Central memory CD8-positive, alpha-beta T cell (primary cell): Measurements from ENCODE around the gene ZNF446.
A peak's percentile ranks its signal among the peaks of the same experiment; 100 is the strongest.
"Not testable (repeated sequence)": the region's sequence is repeated elsewhere in the genome, so short reads cannot be mapped to it uniquely, and the experiment has no call there.

Experiments used
- ATAC-seq: fragments of 150-1000 bp; cut with Tn5 transposase; replicated peaks from 2 replicates; pipeline ENCODE4 v1.10.0; 2022; ENCODE audit warnings: mild to moderate bottlenecking, moderate FRiP score, moderate number of reproducible peaks; ENCODE audit not compliant: poor library complexity, severe bottlenecking; ENCODE audit errors: extremely low read depth
- DNase-seq, 2 donors: peaks; one replicate each; pipeline ENCODE4 v3.0.0; 2021; ENCODE audit warnings: low spot score in 2 of 2
- H3K27ac Mint-ChIP-seq: one replicate; pipeline ENCODE4 v1.8.0; 2022; ENCODE audit warnings: low read depth, mild to moderate bottlenecking, moderate library complexity, mixed read lengths
- H3K27me3 Mint-ChIP-seq: one replicate; pipeline ENCODE4 v1.8.0; 2022; ENCODE audit warnings: mixed read lengths
- H3K36me3 Mint-ChIP-seq: one replicate; pipeline ENCODE4 v1.8.0; 2022; ENCODE audit warnings: mild to moderate bottlenecking, moderate library complexity, mixed read lengths; ENCODE audit not compliant: insufficient read depth
- H3K4me1 Mint-ChIP-seq: one replicate; pipeline ENCODE4 v1.8.0; 2022; ENCODE audit warnings: mixed read lengths
- H3K4me3 Mint-ChIP-seq: one replicate; pipeline ENCODE4 v1.8.0; 2022; ENCODE audit warnings: mild to moderate bottlenecking, moderate library complexity, mixed read lengths
- H3K9me3 Mint-ChIP-seq: one replicate; pipeline ENCODE4 v1.8.0; 2022; ENCODE audit warnings: mixed read lengths

ZNF446 gene

GRCh38 chr19:58453743-58454142, 22.4 kb upstream of the ZNF446 start:
- Mint-ChIP-seq H3K9me3 (no peaks in the 10 kb centered on the region), H3K4me3 (peak overlapping the region; percentile 40), H3K4me1 (peaks cover 33% of the 10 kb centered on the region), H3K36me3 (peaks cover 9% of the 10 kb centered on the region), H3K27ac (no peak overlapping the region), H3K27me3 (peaks cover 11% of the 10 kb centered on the region)
- DNase-seq, result no peak
- ATAC-seq, result no peak

GRCh38 chr19:58455306-58455705, 20.8 kb upstream of the ZNF446 start:
- ATAC-seq (no peak), DNase-seq (no peak)
- H3K36me3 Mint-ChIP-seq, result peaks cover 9% of the 10 kb centered on the region
- no peaks in the 10 kb centered on the region for H3K9me3 Mint-ChIP-seq
- H3K27ac Mint-ChIP-seq, result no peak overlapping the region
- H3K4me3 Mint-ChIP-seq, result no peak overlapping the region
- no peaks in the 10 kb centered on the region for H3K27me3 Mint-ChIP-seq
- peaks cover 32% of the 10 kb centered on the region for H3K4me1 Mint-ChIP-seq

GRCh38 chr19:58456111-58456510, 20.0 kb upstream of the ZNF446 start:
- ATAC-seq (no peak), DNase-seq (no peak)
- Mint-ChIP-seq H3K4me3 (no peak overlapping the region), H3K36me3 (peaks cover 7% of the 10 kb centered on the region), H3K4me1 (peaks cover 24% of the 10 kb centered on the region), H3K27me3 (no peaks in the 10 kb centered on the region), H3K9me3 (no peaks in the 10 kb centered on the region), H3K27ac (no peak overlapping the region)

GRCh38 chr19:58460039-58460438, 16.1 kb upstream of the ZNF446 start:
- no peaks in the 10 kb centered on the region for H3K27me3 Mint-ChIP-seq
- no peak for ATAC-seq
- no peak overlapping the region for H3K4me3 Mint-ChIP-seq
- no peak overlapping the region for H3K27ac Mint-ChIP-seq
- H3K4me1 Mint-ChIP-seq, result no peaks in the 10 kb centered on the region
- no peak for DNase-seq
- H3K36me3 Mint-ChIP-seq, result peaks cover 3% of the 10 kb centered on the region
- no peaks in the 10 kb centered on the region for H3K9me3 Mint-ChIP-seq

- ATAC-seq, result peak; percentile 3
- Mint-ChIP-seq H3K36me3 (peaks cover 5% of the 10 kb centered on the region), H3K9me3 (no peaks in the 10 kb centered on the region), H3K27me3 (no peaks in the 10 kb centered on the region), H3K4me1 (peaks cover 20% of the 10 kb centered on the region), H3K4me3 (peak overlapping the region; percentile 85), H3K27ac (peak overlapping the region; percentile 85)
- DNase-seq, result no peak
Measured at GRCh38 chr19:58466089-58466759, 9.9 kb upstream of the ZNF446 start.

- peak; percentile 95 to 96 for DNase-seq
- peaks cover 9% of the 10 kb centered on the region for H3K36me3 Mint-ChIP-seq
- H3K27ac Mint-ChIP-seq, result peak within 1 kb of the TSS; percentile 85
- H3K4me3 Mint-ChIP-seq, result peak within 1 kb of the TSS; percentile 85
- H3K9me3 Mint-ChIP-seq, result no peaks in the 10 kb centered on the region
- no peaks in the 10 kb centered on the region for H3K27me3 Mint-ChIP-seq
- peaks cover 20% of the 10 kb centered on the region for H3K4me1 Mint-ChIP-seq
- peak; percentile 96 for ATAC-seq
Measured at GRCh38 chr19:58466760-58467589, 9.2 kb upstream of the ZNF446 start, which contains the start of gene ZNF324. TSS of gene ZNF324 (plus strand) at chr19:58467080. CDS start at chr19:58469186, 2,106 bp downstream.

- peaks cover 20% of the 10 kb centered on the region for H3K4me1 Mint-ChIP-seq
- no peak for DNase-seq
- no peak for ATAC-seq
- H3K36me3 Mint-ChIP-seq, result peaks cover 13% of the 10 kb centered on the region
- peak overlapping the region; percentile 85 for H3K27ac Mint-ChIP-seq
- no peaks in the 10 kb centered on the region for H3K9me3 Mint-ChIP-seq
- H3K4me3 Mint-ChIP-seq, result peak overlapping the region; percentile 85
- no peaks in the 10 kb centered on the region for H3K27me3 Mint-ChIP-seq
Measured at GRCh38 chr19:58468216-58468839, 7.8 kb upstream of the ZNF446 start.

- no peaks in the 10 kb centered on the region for H3K27me3 Mint-ChIP-seq
- DNase-seq, result no peak
- peak overlapping the region; percentile 23 for H3K4me3 Mint-ChIP-seq
- no peak overlapping the region for H3K27ac Mint-ChIP-seq
- peaks cover 20% of the 10 kb centered on the region for H3K4me1 Mint-ChIP-seq
- no peaks in the 10 kb centered on the region for H3K9me3 Mint-ChIP-seq
- ATAC-seq, result no peak
- H3K36me3 Mint-ChIP-seq, result peaks cover 13% of the 10 kb centered on the region
Measured at GRCh38 chr19:58469241-58470013, 6.7 kb upstream of the ZNF446 start.

GRCh38 chr19:58470837-58471543, 5.2 kb upstream of the ZNF446 start:
- H3K27ac Mint-ChIP-seq, DNase-seq, H3K27me3 Mint-ChIP-seq, ATAC-seq, H3K9me3 Mint-ChIP-seq, H3K4me3 Mint-ChIP-seq: not testable (repeated sequence)
- peaks cover 20% of the 10 kb centered on the region for H3K4me1 Mint-ChIP-seq
- H3K36me3 Mint-ChIP-seq, result peaks cover 20% of the 10 kb centered on the region

GRCh38 chr19:58471736-58472135, 4.4 kb upstream of the ZNF446 start:
- H3K27ac Mint-ChIP-seq, result no peak overlapping the region
- H3K27me3 Mint-ChIP-seq, result no peaks in the 10 kb centered on the region
- ATAC-seq, result no peak
- H3K4me3 Mint-ChIP-seq, result no peak overlapping the region
- H3K4me1 Mint-ChIP-seq, result peaks cover 20% of the 10 kb centered on the region
- peaks cover 20% of the 10 kb centered on the region for H3K36me3 Mint-ChIP-seq
- DNase-seq, result no peak
- no peaks in the 10 kb centered on the region for H3K9me3 Mint-ChIP-seq

GRCh38 chr19:58473775-58474174, 2.4 kb upstream of the ZNF446 start:
- peaks cover 23% of the 10 kb centered on the region for H3K36me3 Mint-ChIP-seq
- peak overlapping the region; percentile 65 for H3K27ac Mint-ChIP-seq

More at GRCh38 chr19:58473775-58474174, 2.4 kb upstream of the ZNF446 start:
- H3K4me1 Mint-ChIP-seq, result peaks cover 8% of the 10 kb centered on the region
- no peaks in the 10 kb centered on the region for H3K9me3 Mint-ChIP-seq
- H3K4me3 Mint-ChIP-seq, result no peak overlapping the region
- no peak for ATAC-seq
- DNase-seq, result no peak
- no peaks in the 10 kb centered on the region for H3K27me3 Mint-ChIP-seq
